OCI-LY1 (cell line): ENCODE results near the gene SERGEF.

Source experiments
- H2AFZ ChIP-seq: fragments of 200-600 bp; sonication (generic), shearing (Covaris generic); 2 replicates; pipeline ENCODE4 v1.6.0; 2014; ENCODE audit warnings: antibody characterized with exemption, mild to moderate bottlenecking, low read length
- H3F3A ChIP-seq: fragments of 200-600 bp; sonication (generic), shearing (Covaris generic); 2 replicates; pipeline ENCODE4 v1.6.0; 2014; ENCODE audit warnings: mild to moderate bottlenecking, antibody characterized with exemption, low read length, moderate library complexity; ENCODE audit not compliant: insufficient read depth
- H3K27ac ChIP-seq: fragments of 200-600 bp; sonication (generic); 2 replicates; pipeline ENCODE4 v1.5.1; 2014; ENCODE audit warnings: low read length, mixed run types, mild to moderate bottlenecking, low read depth; ENCODE audit not compliant: poor library complexity, severe bottlenecking
- H3K27me3 ChIP-seq: fragments of 200-600 bp; sonication (generic); 2 replicates; pipeline ENCODE4 v1.6.0; 2014; ENCODE audit warnings: antibody characterized with exemption, mild to moderate bottlenecking, low read length, moderate library complexity; ENCODE audit not compliant: insufficient read depth
- H3K36me3 ChIP-seq: fragments of 200-600 bp; sonication (generic); 2 replicates; pipeline ENCODE4 v1.6.1; 2014; ENCODE audit warnings: mild to moderate bottlenecking, antibody characterized with exemption, low read length, moderate library complexity, mixed read lengths; ENCODE audit not compliant: insufficient read depth
- H3K4me1 ChIP-seq: fragments of 200-600 bp; sonication (generic); 2 replicates; pipeline ENCODE4 v1.5.1; 2014; ENCODE audit warnings: mild to moderate bottlenecking, low read length, moderate library complexity; ENCODE audit not compliant: insufficient read depth, severe bottlenecking
- H3K4me2 ChIP-seq: fragments of 200-600 bp; sonication (generic), shearing (Covaris generic); 2 replicates; pipeline ENCODE4 v1.6.1; 2014; ENCODE audit warnings: low read length
- H3K4me3 ChIP-seq: fragments of 200-600 bp; sonication (generic); 2 replicates; pipeline ENCODE4 v1.5.1; 2014; ENCODE audit warnings: low read length, low read depth, mild to moderate bottlenecking, mixed read lengths; ENCODE audit not compliant: poor library complexity, severe bottlenecking
- H3K79me2 ChIP-seq: fragments of 200-600 bp; shearing (Covaris generic); 2 replicates; pipeline ENCODE4 v1.6.1; 2016; ENCODE audit warnings: mixed run types, low read length, mixed read lengths; ENCODE audit not compliant: insufficient read depth
- H3K9ac ChIP-seq: fragments of 200-600 bp; sonication (generic), shearing (Covaris generic); 2 replicates; pipeline ENCODE4 v1.6.1; 2014; ENCODE audit warnings: mild to moderate bottlenecking, low read length, mixed read lengths
- H3K9me2 ChIP-seq: fragments of 200-600 bp; sonication (generic), shearing (Covaris generic); 2 replicates; pipeline ENCODE4 v1.6.1; 2014; ENCODE audit warnings: low read depth, mild to moderate bottlenecking, low read length, mixed read lengths
- H3K9me3 ChIP-seq: fragments of 200-600 bp; shearing (Covaris generic); 2 replicates; pipeline ENCODE4 v1.6.1; 2014; ENCODE audit warnings: low read length, mixed read lengths
- H4K20me1 ChIP-seq: fragments of 200-600 bp; sonication (generic), shearing (Covaris generic); 2 replicates; pipeline ENCODE4 v1.6.0; 2016; ENCODE audit warnings: mild to moderate bottlenecking, low read length; ENCODE audit not compliant: insufficient read depth
- CTCF ChIP-seq: fragments of 200-600 bp; sonication (generic), shearing (Covaris generic); IDR thresholded peaks from 2 replicates; pipeline ENCODE4 v1.5.1; 2017; ENCODE audit warnings: mild to moderate bottlenecking, antibody characterized with exemption, low read length, moderate library complexity, mixed read lengths
- EZH2 ChIP-seq: fragments of 200-600 bp; sonication (generic), shearing (Covaris generic); IDR thresholded peaks from 2 replicates; pipeline ENCODE4 v1.8.0; 2017; ENCODE audit warnings: borderline replicate concordance, mixed run types, mild to moderate bottlenecking, antibody characterized with exemption, low read length, moderate library complexity, mixed read lengths

The SERGEF gene

GRCh38 chr11:17791144-17791543 lies 221.7 kb downstream of the SERGEF start:
- TF ChIP-seq EZH2 (no peak), CTCF (no peak)
- H3K27ac ChIP-seq: no peak overlapping the region
- no peak overlapping the region for H2AFZ ChIP-seq
- no peak overlapping the region for H3K9ac ChIP-seq
- no peaks in the 10 kb centered on the region for H3K27me3 ChIP-seq
- no peaks in the 10 kb centered on the region for H3F3A ChIP-seq
- no peaks in the 10 kb centered on the region for H3K9me3 ChIP-seq
- H3K79me2 ChIP-seq: no peaks in the 10 kb centered on the region
- H3K4me2 ChIP-seq: no peak overlapping the region
- H3K36me3 ChIP-seq: no peaks in the 10 kb centered on the region
- no peaks in the 10 kb centered on the region for H3K4me1 ChIP-seq
- no peak overlapping the region for H3K4me3 ChIP-seq
- H4K20me1 ChIP-seq: no peaks in the 10 kb centered on the region
- no peaks in the 10 kb centered on the region for H3K9me2 ChIP-seq

- H4K20me1 ChIP-seq: no peaks in the 10 kb centered on the region
- no peak overlapping the region for H3K9ac ChIP-seq
- H3K79me2 ChIP-seq: no peaks in the 10 kb centered on the region
- TF ChIP-seq EZH2 (no peak), CTCF (no peak)
- no peaks in the 10 kb centered on the region for H3K27me3 ChIP-seq
- H3F3A ChIP-seq: no peaks in the 10 kb centered on the region
- no peak overlapping the region for H2AFZ ChIP-seq
- H3K4me1 ChIP-seq: no peaks in the 10 kb centered on the region
- no peak overlapping the region for H3K4me3 ChIP-seq
- no peak overlapping the region for H3K4me2 ChIP-seq
- H3K36me3 ChIP-seq: no peaks in the 10 kb centered on the region
- no peaks in the 10 kb centered on the region for H3K9me3 ChIP-seq
- no peaks in the 10 kb centered on the region for H3K9me2 ChIP-seq
- H3K27ac ChIP-seq: no peak overlapping the region
These were observed 222.4 kb downstream of the SERGEF start for GRCh38 chr11:17790453-17790852.

- H3K9ac ChIP-seq: no peak overlapping the region
These were observed 224.8 kb downstream of the SERGEF start for GRCh38 chr11:17788084-17788483.

More at GRCh38 chr11:17788084-17788483, 224.8 kb downstream of the SERGEF start:
- Histone ChIP-seq H3K9me2 (no peaks in the 10 kb centered on the region), H3K27ac (no peak overlapping the region), H3K27me3 (no peaks in the 10 kb centered on the region), H3K4me3 (no peak overlapping the region), H3F3A (no peaks in the 10 kb centered on the region), H2AFZ (no peak overlapping the region), H4K20me1 (no peaks in the 10 kb centered on the region), H3K36me3 (no peaks in the 10 kb centered on the region), H3K9me3 (no peaks in the 10 kb centered on the region), H3K4me1 (no peaks in the 10 kb centered on the region), H3K4me2 (no peak overlapping the region), H3K79me2 (no peaks in the 10 kb centered on the region)
- TF ChIP-seq EZH2 (no peak), CTCF (no peak)
